Adrenal gland (tissue), 5 donors: ENCODE data around the gene CCL19.

Source experiments
- POLR2A ChIP-seq, 2 donors: fragments of 450-650 bp; IDR thresholded peaks; one replicate each; pipeline ENCODE4 v1.6.1; 2017; ENCODE audit warnings: antibody characterized with exemption in 2 of 2, mild to moderate bottlenecking in 2 of 2, moderate library complexity in 1 of 2
- TF ChIP-seq, protein P1 (sequence below), 6 experiments: fragments of 450-650 bp in 4 of 6; fragments of 200-600 bp in 2 of 6; sonication (generic) in 1 of 6; IDR thresholded peaks; 1 replicate in 5 of 6; 2 replicates in 1 of 6; pipeline versions ENCODE4 v1.5.1 to v1.8.0; 2016 to 2021; ENCODE audit warnings: antibody characterized with exemption in 6 of 6, mild to moderate bottlenecking in 2 of 6, moderate library complexity in 1 of 6
- donor health status: DM: no; HTN: no; CAD: no.

DNA sequence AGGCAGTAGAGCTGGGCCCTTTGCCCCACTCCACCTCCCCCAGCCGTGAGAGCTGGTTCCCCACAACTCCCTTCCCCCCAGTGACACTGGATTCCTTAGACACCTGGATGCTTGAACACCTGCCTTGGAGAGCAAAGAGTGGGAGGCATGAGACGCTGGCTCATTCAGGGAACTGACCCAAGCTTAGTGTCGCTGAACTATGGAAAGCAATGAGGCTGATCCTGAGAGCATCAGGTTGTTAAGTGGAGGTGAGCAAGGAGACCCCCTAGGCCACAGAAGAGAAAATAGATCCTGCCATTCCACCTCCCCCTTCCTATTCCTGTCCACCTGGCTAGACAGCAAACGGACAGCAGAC, 2.0 kb downstream of the CCL19 start:
- TF ChIP-seq, protein P1, sequence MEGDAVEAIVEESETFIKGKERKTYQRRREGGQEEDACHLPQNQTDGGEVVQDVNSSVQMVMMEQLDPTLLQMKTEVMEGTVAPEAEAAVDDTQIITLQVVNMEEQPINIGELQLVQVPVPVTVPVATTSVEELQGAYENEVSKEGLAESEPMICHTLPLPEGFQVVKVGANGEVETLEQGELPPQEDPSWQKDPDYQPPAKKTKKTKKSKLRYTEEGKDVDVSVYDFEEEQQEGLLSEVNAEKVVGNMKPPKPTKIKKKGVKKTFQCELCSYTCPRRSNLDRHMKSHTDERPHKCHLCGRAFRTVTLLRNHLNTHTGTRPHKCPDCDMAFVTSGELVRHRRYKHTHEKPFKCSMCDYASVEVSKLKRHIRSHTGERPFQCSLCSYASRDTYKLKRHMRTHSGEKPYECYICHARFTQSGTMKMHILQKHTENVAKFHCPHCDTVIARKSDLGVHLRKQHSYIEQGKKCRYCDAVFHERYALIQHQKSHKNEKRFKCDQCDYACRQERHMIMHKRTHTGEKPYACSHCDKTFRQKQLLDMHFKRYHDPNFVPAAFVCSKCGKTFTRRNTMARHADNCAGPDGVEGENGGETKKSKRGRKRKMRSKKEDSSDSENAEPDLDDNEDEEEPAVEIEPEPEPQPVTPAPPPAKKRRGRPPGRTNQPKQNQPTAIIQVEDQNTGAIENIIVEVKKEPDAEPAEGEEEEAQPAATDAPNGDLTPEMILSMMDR (IDR thresholded peaks at IDR 0.05) = no peak
- TF ChIP-seq POLR2A (IDR thresholded peaks at IDR 0.05) = no peak
